ENCODE measurements around the gene UPK2.
"Not testable (repeated sequence)": the region's sequence is repeated elsewhere in the genome, so short reads cannot be mapped to it uniquely, and the experiment has no call there.

UPK2 gene

GRCh38 chr11:118984337-118984736 lies 28.2 kb downstream of the UPK2 start:
- H3K9ac ChIP-seq (ENCODE audit: low read length); H3K4ac ChIP-seq (ENCODE audit: low read depth, low read length); H3K79me2 ChIP-seq (ENCODE audit: control insufficient read depth, insufficient read depth, low read length); H3K56ac ChIP-seq (ENCODE audit: low read length); H3K4me2 ChIP-seq (ENCODE audit: low read length); H3K4me3 ChIP-seq (ENCODE audit: low read length); H2BK15ac ChIP-seq (replicated peaks; ENCODE audit: low read depth); H3K27ac ChIP-seq (ENCODE audit: low read depth, low read length); H4K8ac ChIP-seq (ENCODE audit: low read depth, low read length); H4K5ac ChIP-seq (ENCODE audit: low read length); H2BK120ac ChIP-seq (ENCODE audit: low read depth, low read length); H3K23ac ChIP-seq (ENCODE audit: low read length); H3K36me3 ChIP-seq (ENCODE audit: control insufficient read depth, insufficient read depth, low read length); H3K18ac ChIP-seq (ENCODE audit: low read length); DNase-seq; H2AK5ac ChIP-seq (ENCODE audit: low read length); H3K4me1 ChIP-seq (ENCODE audit: control insufficient read depth, low read depth, low read length); H3K27me3 ChIP-seq (ENCODE audit: insufficient read depth, low read length, poor library complexity); H3K79me1 ChIP-seq (ENCODE audit: low read length); H2BK5ac ChIP-seq (ENCODE audit: low read length): not testable (repeated sequence)
- WGBS (ENCODE audit: extremely low coverage, insufficient coverage, low lambda C conversion rate): no CpG with 5 or more reads among the region's 8 CpGs

DNA sequence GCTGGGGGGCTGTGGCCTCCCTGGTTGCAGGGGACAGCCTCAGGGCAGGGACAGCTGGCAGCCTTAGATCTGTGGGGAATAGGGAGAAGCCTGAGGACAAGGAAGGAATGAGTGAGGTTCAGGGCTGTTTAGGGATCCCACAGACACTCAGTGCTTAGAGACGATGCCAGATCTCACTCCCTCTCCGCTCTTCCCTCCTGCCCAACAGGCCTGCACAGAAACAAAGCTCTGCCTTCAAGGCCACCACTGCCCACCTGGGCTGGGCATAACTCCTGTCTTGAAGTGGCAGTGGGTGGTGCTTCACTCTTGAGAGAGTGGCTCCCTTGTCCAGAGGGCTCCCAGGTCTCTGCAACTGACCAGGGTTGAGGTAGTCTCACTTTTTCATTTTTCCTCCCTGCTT lies 28.7 kb downstream of the UPK2 start:
- H3K79me1 ChIP-seq (ENCODE audit: low read length): no peaks in the 10 kb centered on the region
- no peak overlapping the region for H3K4ac ChIP-seq (ENCODE audit: low read depth, low read length)
- H4K5ac ChIP-seq (ENCODE audit: low read length): no peak overlapping the region
- H3K56ac ChIP-seq (ENCODE audit: low read length): no peak overlapping the region
- no peak overlapping the region for H2BK5ac ChIP-seq (ENCODE audit: low read length)
- H3K27ac ChIP-seq (ENCODE audit: low read depth, low read length): no peak overlapping the region
- no peaks in the 10 kb centered on the region for H3K4me1 ChIP-seq (ENCODE audit: control insufficient read depth, low read depth, low read length)
- H3K4me2 ChIP-seq (ENCODE audit: low read length): no peak overlapping the region
- no peak overlapping the region for H3K9ac ChIP-seq (ENCODE audit: low read length)
- WGBS (ENCODE audit: extremely low coverage, insufficient coverage, low lambda C conversion rate): no CpG with 5 or more reads among the region's 2 CpGs
- no peak for DNase-seq
- H2BK15ac ChIP-seq (replicated peaks; ENCODE audit: low read depth): no peak overlapping the region
- no peak overlapping the region for H3K18ac ChIP-seq (ENCODE audit: low read length)
- H2BK120ac ChIP-seq (ENCODE audit: low read depth, low read length): no peak overlapping the region
- H3K27me3 ChIP-seq (ENCODE audit: insufficient read depth, low read length, poor library complexity): no peaks in the 10 kb centered on the region
- no peak overlapping the region for H2AK5ac ChIP-seq (ENCODE audit: low read length)
- no peaks in the 10 kb centered on the region for H3K36me3 ChIP-seq (ENCODE audit: control insufficient read depth, insufficient read depth, low read length)
- no peak overlapping the region for H3K4me3 ChIP-seq (ENCODE audit: low read length)
- no peak overlapping the region for H3K23ac ChIP-seq (ENCODE audit: low read length)
- H4K8ac ChIP-seq (ENCODE audit: low read depth, low read length): no peak overlapping the region
- H3K79me2 ChIP-seq (ENCODE audit: control insufficient read depth, insufficient read depth, low read length): no peaks in the 10 kb centered on the region

DNA sequence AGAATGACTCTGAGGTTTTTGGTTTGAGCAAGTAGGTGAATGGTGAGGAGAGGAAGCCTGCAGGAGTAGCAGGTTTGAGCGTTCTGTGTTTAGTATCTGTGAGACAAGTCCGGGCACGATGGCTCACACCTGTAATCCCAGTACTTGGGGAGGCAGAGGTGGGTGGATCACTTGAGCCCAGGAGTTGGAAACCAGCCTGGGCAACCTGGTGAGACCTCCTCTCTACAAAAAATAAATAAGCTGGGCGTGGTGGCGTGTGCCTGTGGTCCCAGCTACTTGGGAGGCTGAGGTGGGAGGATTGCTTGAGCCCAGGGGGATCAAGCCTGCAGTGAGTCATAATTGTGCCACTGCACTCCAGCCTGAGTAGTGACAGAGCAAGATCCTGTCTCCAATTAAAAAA lies 32.2 kb downstream of the UPK2 start:
- H3K4me3 ChIP-seq (ENCODE audit: low read length): no peak overlapping the region
- no CpG with 5 or more reads among the region's 5 CpGs for WGBS (ENCODE audit: extremely low coverage, insufficient coverage, low lambda C conversion rate)

DNA sequence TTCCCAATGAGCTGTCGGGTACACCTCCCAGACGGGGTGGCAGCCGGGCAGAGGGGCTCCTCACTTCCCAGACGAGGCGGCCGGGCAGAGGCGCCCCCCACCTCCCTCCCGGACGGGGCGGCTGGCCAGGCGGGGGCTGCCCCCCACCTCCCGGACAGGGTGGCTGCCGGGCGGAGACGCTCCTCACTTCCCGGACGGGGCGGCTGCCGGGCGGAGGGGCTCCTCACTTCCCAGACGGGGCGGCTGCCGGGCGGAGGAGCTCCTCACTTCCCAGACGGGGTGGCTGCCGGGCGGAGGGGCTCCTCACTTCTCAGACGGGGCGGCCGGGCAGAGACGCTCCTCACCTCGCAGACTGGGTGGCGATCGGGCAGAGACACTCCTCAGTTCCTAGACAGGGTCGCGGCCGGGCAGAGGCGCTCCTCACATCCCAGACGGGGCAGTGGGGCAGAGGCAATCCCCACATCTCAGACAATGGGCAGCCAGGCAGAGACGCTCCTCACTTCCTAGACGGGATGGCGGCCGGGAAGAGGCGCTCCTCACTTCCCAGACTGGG lies 35.5 kb downstream of the UPK2 start:
- WGBS (ENCODE audit: extremely low coverage, insufficient coverage, low lambda C conversion rate): no CpG with 5 or more reads among the region's 44 CpGs
- not testable (repeated sequence) for H3K27me3 ChIP-seq (ENCODE audit: insufficient read depth, low read length, poor library complexity); H2BK5ac ChIP-seq (ENCODE audit: low read length); H4K5ac ChIP-seq (ENCODE audit: low read length); H3K27ac ChIP-seq (ENCODE audit: low read depth, low read length); DNase-seq; H2BK120ac ChIP-seq (ENCODE audit: low read depth, low read length); H3K36me3 ChIP-seq (ENCODE audit: control insufficient read depth, insufficient read depth, low read length); H3K9ac ChIP-seq (ENCODE audit: low read length); H3K4me3 ChIP-seq (ENCODE audit: low read length); H3K23ac ChIP-seq (ENCODE audit: low read length); H2BK15ac ChIP-seq (replicated peaks; ENCODE audit: low read depth); H3K56ac ChIP-seq (ENCODE audit: low read length); H3K18ac ChIP-seq (ENCODE audit: low read length); H3K79me2 ChIP-seq (ENCODE audit: control insufficient read depth, insufficient read depth, low read length); H3K4me1 ChIP-seq (ENCODE audit: control insufficient read depth, low read depth, low read length); H4K8ac ChIP-seq (ENCODE audit: low read depth, low read length); H3K4me2 ChIP-seq (ENCODE audit: low read length); H3K79me1 ChIP-seq (ENCODE audit: low read length); H3K4ac ChIP-seq (ENCODE audit: low read depth, low read length); H2AK5ac ChIP-seq (ENCODE audit: low read length)

More for the DNA sequence above, 32.2 kb downstream of the UPK2 start:
- Histone ChIP-seq H3K79me1 (ENCODE audit: low read length) (no peaks in the 10 kb centered on the region), H4K5ac (ENCODE audit: low read length) (no peak overlapping the region), H3K56ac (ENCODE audit: low read length) (no peak overlapping the region), H3K79me2 (ENCODE audit: control insufficient read depth, insufficient read depth, low read length) (no peaks in the 10 kb centered on the region), H3K4me2 (ENCODE audit: low read length) (no peak overlapping the region), H3K36me3 (ENCODE audit: control insufficient read depth, insufficient read depth, low read length) (no peaks in the 10 kb centered on the region), H3K27ac (ENCODE audit: low read depth, low read length) (no peak overlapping the region), H4K8ac (ENCODE audit: low read depth, low read length) (no peak overlapping the region), H2BK5ac (ENCODE audit: low read length) (no peak overlapping the region), H2BK15ac (replicated peaks; ENCODE audit: low read depth) (no peak overlapping the region), H3K4me1 (ENCODE audit: control insufficient read depth, low read depth, low read length) (no peaks in the 10 kb centered on the region), H2AK5ac (ENCODE audit: low read length) (no peak overlapping the region), H2BK120ac (ENCODE audit: low read depth, low read length) (no peak overlapping the region), H3K18ac (ENCODE audit: low read length) (no peak overlapping the region), H3K9ac (ENCODE audit: low read length) (no peak overlapping the region), H3K4ac (ENCODE audit: low read depth, low read length) (no peak overlapping the region), H3K23ac (ENCODE audit: low read length) (no peak overlapping the region), H3K27me3 (ENCODE audit: insufficient read depth, low read length, poor library complexity) (no peaks in the 10 kb centered on the region)
- no peak for DNase-seq

DNA sequence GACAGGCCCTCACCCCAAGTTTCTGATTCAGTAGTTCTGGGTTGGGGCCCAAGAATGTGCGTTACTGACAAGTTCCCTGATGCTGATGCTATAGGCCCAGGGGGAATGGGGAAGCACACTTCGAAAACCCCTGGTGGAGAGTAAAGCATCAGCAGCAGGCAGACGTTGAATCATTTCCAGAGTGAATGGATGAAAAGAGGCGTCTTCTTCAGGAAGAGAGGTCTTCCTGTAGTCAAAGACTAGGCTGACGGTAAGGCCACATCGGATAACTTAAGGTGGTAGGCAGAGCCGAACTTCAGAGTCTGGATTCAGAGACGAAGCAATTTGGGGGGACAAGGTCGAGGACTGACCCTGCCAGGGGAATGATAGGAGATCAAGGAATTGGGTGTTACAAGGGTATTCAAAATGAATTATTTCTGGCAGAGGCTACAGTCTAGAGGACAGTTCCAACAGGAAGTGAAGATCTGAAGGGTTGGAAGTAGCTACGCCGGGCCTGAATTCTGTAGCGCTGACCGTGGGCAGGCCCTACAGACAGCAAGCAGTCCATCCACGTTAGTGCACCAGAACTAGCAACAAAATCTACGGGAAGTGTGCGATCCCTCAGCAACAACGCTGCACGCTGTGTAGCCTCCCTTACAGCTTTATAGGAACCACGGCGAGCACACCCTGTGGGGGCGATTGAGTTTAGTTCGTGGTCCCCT lies 41.0 kb downstream of the UPK2 start:
- H4K8ac ChIP-seq (ENCODE audit: low read depth, low read length): no peak overlapping the region
- peaks cover 2% of the 10 kb centered on the region for H3K4me1 ChIP-seq (ENCODE audit: control insufficient read depth, low read depth, low read length)
- no peak overlapping the region for H2BK15ac ChIP-seq (replicated peaks; ENCODE audit: low read depth)
- no peak overlapping the region for H2BK5ac ChIP-seq (ENCODE audit: low read length)
- H3K4me3 ChIP-seq (ENCODE audit: low read length): peak overlapping the region; percentile 69
- peaks cover 8% of the 10 kb centered on the region for H3K79me2 ChIP-seq (ENCODE audit: control insufficient read depth, insufficient read depth, low read length)
- H3K27me3 ChIP-seq (ENCODE audit: insufficient read depth, low read length, poor library complexity): no peaks in the 10 kb centered on the region
- H3K56ac ChIP-seq (ENCODE audit: low read length): peak overlapping the region; percentile 96
- no peak overlapping the region for H3K27ac ChIP-seq (ENCODE audit: low read depth, low read length)
- no peak overlapping the region for H2BK120ac ChIP-seq (ENCODE audit: low read depth, low read length)
- WGBS (ENCODE audit: extremely low coverage, insufficient coverage, low lambda C conversion rate): no CpG with 5 or more reads among the region's 22 CpGs
- H3K9ac ChIP-seq (ENCODE audit: low read length): peak overlapping the region; percentile 82
- peak overlapping the region; percentile 5 for H2AK5ac ChIP-seq (ENCODE audit: low read length)
- H3K4ac ChIP-seq (ENCODE audit: low read depth, low read length): peak overlapping the region; percentile 41
- H3K4me2 ChIP-seq (ENCODE audit: low read length): peak overlapping the region; percentile 87
- H3K79me1 ChIP-seq (ENCODE audit: low read length): peaks cover 13% of the 10 kb centered on the region
- H3K23ac ChIP-seq (ENCODE audit: low read length): no peak overlapping the region
- peak; percentile 63 for DNase-seq
- H3K18ac ChIP-seq (ENCODE audit: low read length): no peak overlapping the region
- H4K5ac ChIP-seq (ENCODE audit: low read length): no peak overlapping the region
- no peaks in the 10 kb centered on the region for H3K36me3 ChIP-seq (ENCODE audit: control insufficient read depth, insufficient read depth, low read length)
